ENCODE data around the gene ESYT1.
A peak's percentile ranks its signal among the peaks of the same experiment; 100 is the strongest.
"Not testable (repeated sequence)": the region's sequence is repeated elsewhere in the genome, so short reads cannot be mapped to it uniquely, and the experiment has no call there.

Gene ESYT1

GRCh38 chr12:56156464-56157200 is 28.6 kb downstream of the ESYT1 start:
- not testable (repeated sequence) for DNase-seq (ENCODE audit: low read depth)

- DNase-seq (ENCODE audit: low read depth) = peak; percentile 41
Observed at GRCh38 chr12:56157201-56158028, 29.3 kb downstream of the ESYT1 start.

GRCh38 chr12:56158029-56158925 is 30.2 kb downstream of the ESYT1 start, which contains the start of gene MYL6:
Gene MYL6 (plus strand): TSS chr12:56158359. CDS start chr12:56158402, 43 bp downstream.
- DNase-seq (ENCODE audit: low read depth) = peak; percentile 90

- DNase-seq (ENCODE audit: low read depth) = no peak
Observed at GRCh38 chr12:56158926-56159461, 30.9 kb downstream of the ESYT1 start.

- no peak for DNase-seq (ENCODE audit: low read depth)
Observed at GRCh38 chr12:56159482-56160192, 31.6 kb downstream of the ESYT1 start.

- peak; percentile 57 for DNase-seq (ENCODE audit: low read depth)
Observed at GRCh38 chr12:56160193-56160763, 32.2 kb downstream of the ESYT1 start.

GRCh38 chr12:56160894-56161689 is 33.0 kb downstream of the ESYT1 start:
- no peak for DNase-seq (ENCODE audit: low read depth)

- DNase-seq (ENCODE audit: low read depth) = no peak
Observed at GRCh38 chr12:56161690-56162351, 33.8 kb downstream of the ESYT1 start.

- DNase-seq (ENCODE audit: low read depth) = no peak
Observed at GRCh38 chr12:56162468-56163290, 34.6 kb downstream of the ESYT1 start.

GRCh38 chr12:56163533-56164344 is 35.7 kb downstream of the ESYT1 start:
- no peak for DNase-seq (ENCODE audit: low read depth)

- DNase-seq (ENCODE audit: low read depth) = no peak
Observed at GRCh38 chr12:56164345-56164729, 36.3 kb downstream of the ESYT1 start.

- no peak for DNase-seq (ENCODE audit: low read depth)
Observed at GRCh38 chr12:56165369-56165768, 37.3 kb downstream of the ESYT1 start.

GRCh38 chr12:56169229-56169759 is 41.2 kb downstream of the ESYT1 start:
- no peak for DNase-seq (ENCODE audit: low read depth)

GRCh38 chr12:56172839-56173238 is 44.8 kb downstream of the ESYT1 start:
- DNase-seq (ENCODE audit: low read depth) = no peak

- no peak for DNase-seq (ENCODE audit: low read depth)
Observed at GRCh38 chr12:56178347-56178746, 50.3 kb downstream of the ESYT1 start.

GRCh38 chr12:56186957-56187356 is 58.9 kb downstream of the ESYT1 start:
- DNase-seq (ENCODE audit: low read depth) = no peak

- DNase-seq (ENCODE audit: low read depth) = no peak
Observed at GRCh38 chr12:56188131-56188777, 60.2 kb downstream of the ESYT1 start.
